PC-3 (cell line): ENCODE data around the gene ZNF462.

Experiments used
- EZH2 ChIP-seq: fragments of 300-600 bp; sonication (generic); IDR thresholded peaks from one replicate; pipeline ENCODE4 v1.6.1; 2017; ENCODE audit warnings: antibody characterized with exemption, mild to moderate bottlenecking, low read length; ENCODE audit not compliant: unreplicated experiment
- TF ChIP-seq, protein P1 (sequence below): fragments of 300-600 bp; sonication (generic); conservative IDR thresholded peaks from 2 replicates; pipeline ENCODE4 v1.5.1; 2017; ENCODE audit warnings: antibody characterized with exemption, low read depth, mild to moderate bottlenecking, low read length

GRCh38 chr9:107005201-107005600, 142.2 kb downstream of the ZNF462 start:
- TF ChIP-seq, protein P1, sequence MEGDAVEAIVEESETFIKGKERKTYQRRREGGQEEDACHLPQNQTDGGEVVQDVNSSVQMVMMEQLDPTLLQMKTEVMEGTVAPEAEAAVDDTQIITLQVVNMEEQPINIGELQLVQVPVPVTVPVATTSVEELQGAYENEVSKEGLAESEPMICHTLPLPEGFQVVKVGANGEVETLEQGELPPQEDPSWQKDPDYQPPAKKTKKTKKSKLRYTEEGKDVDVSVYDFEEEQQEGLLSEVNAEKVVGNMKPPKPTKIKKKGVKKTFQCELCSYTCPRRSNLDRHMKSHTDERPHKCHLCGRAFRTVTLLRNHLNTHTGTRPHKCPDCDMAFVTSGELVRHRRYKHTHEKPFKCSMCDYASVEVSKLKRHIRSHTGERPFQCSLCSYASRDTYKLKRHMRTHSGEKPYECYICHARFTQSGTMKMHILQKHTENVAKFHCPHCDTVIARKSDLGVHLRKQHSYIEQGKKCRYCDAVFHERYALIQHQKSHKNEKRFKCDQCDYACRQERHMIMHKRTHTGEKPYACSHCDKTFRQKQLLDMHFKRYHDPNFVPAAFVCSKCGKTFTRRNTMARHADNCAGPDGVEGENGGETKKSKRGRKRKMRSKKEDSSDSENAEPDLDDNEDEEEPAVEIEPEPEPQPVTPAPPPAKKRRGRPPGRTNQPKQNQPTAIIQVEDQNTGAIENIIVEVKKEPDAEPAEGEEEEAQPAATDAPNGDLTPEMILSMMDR, result no peak
- no peak for TF ChIP-seq EZH2
